HepG2 (cell line): Measurements from ENCODE around the gene ZFYVE27. TPM values are rescaled to one million over a fixed set of nuclear protein-coding genes. Genes with fewer than 3 reads are reported as not detected.

ENCODE experiments used
- HDAC6 ChIP-seq: fragments of 200-600 bp; sonication (generic); IDR thresholded peaks from 2 replicates; pipeline ENCODE4 v1.7.0; 2017; ENCODE audit warnings: mild to moderate bottlenecking, antibody characterized with exemption, low read length, low read depth
- HMG20B ChIP-seq: conservative IDR thresholded peaks from 2 replicates; pipeline ENCODE4 v1.6.1; 2016; ENCODE audit warnings: missing genetic modification reagents, missing compliant biosample characterization
- HNF4G ChIP-seq, 2 experiments: sonication (generic) in 1 of 2; formaldehyde crosslinking in 1 of 2; IDR thresholded peaks; 2 replicates each; pipeline versions ENCODE4 v1.4.0 to v1.6.1; 2011 to 2020; ENCODE audit warnings: borderline replicate concordance in 2 of 2, low read depth in 2 of 2, mild to moderate bottlenecking in 2 of 2, low read length in 1 of 2, missing genetic modification reagents in 1 of 2, moderate library complexity in 1 of 2
- HOXA5 ChIP-seq: sonication (generic); formaldehyde crosslinking; IDR thresholded peaks from 2 replicates; pipeline ENCODE4 v1.4.0; 2020; ENCODE audit warnings: missing genetic modification reagents
- MBD4 ChIP-seq: IDR thresholded peaks from 2 replicates; pipeline ENCODE4 v1.6.1; 2012; ENCODE audit warnings: low read length, inconsistent platforms, borderline replicate concordance
- POGZ ChIP-seq: sonication (generic); formaldehyde crosslinking; IDR thresholded peaks from 2 replicates; pipeline ENCODE4 v1.4.0; 2020; ENCODE audit warnings: mild to moderate bottlenecking, missing genetic modification reagents
- RNF2 ChIP-seq: fragments of 450-650 bp; conservative IDR thresholded peaks from 2 replicates; pipeline ENCODE4 v1.6.1; 2016; ENCODE audit warnings: low read depth
- RXRA ChIP-seq: sonication (generic); formaldehyde crosslinking; IDR thresholded peaks from 2 replicates; pipeline ENCODE4 v1.5.1; 2020; ENCODE audit warnings: missing genetic modification reagents
- SMAD3 ChIP-seq: sonication (generic); formaldehyde crosslinking; IDR thresholded peaks from 2 replicates; pipeline ENCODE4 v1.4.0; 2020; ENCODE audit warnings: missing genetic modification reagents
- TEAD3 ChIP-seq: optimal IDR thresholded peaks from 2 replicates; pipeline ENCODE3; 2016; ENCODE audit warnings: borderline replicate concordance
- TFE3 ChIP-seq: IDR thresholded peaks from 2 replicates; pipeline ENCODE4 v1.6.1; 2016
- TGIF2 ChIP-seq: IDR thresholded peaks from 2 replicates; pipeline ENCODE4 v1.6.1; 2016; ENCODE audit warnings: control low read depth, missing compliant biosample characterization
- ZMAT5 ChIP-seq: sonication (generic); formaldehyde crosslinking; IDR thresholded peaks from 2 replicates; pipeline ENCODE4 v1.5.0; 2020; ENCODE audit warnings: mild to moderate bottlenecking, low read depth, missing genetic modification reagents, borderline replicate concordance
- ZMYM2 ChIP-seq: sonication (generic); formaldehyde crosslinking; IDR thresholded peaks from 2 replicates; pipeline ENCODE4 v1.8.0; 2022; ENCODE audit warnings: mild to moderate bottlenecking, missing genetic modification reagents
- ZNF142 ChIP-seq: sonication (generic); formaldehyde crosslinking; IDR thresholded peaks from 2 replicates; pipeline ENCODE4 v1.4.0; 2020; ENCODE audit warnings: missing genetic modification reagents
- ZNF256 ChIP-seq: sonication (generic); formaldehyde crosslinking; conservative IDR thresholded peaks from 2 replicates; pipeline ENCODE4 v1.4.0; 2020; ENCODE audit warnings: missing genetic modification reagents
- ZNF577 ChIP-seq: sonication (generic); formaldehyde crosslinking; IDR thresholded peaks from 2 replicates; pipeline ENCODE4 v1.4.0; 2020; ENCODE audit warnings: mild to moderate bottlenecking, low read depth, missing genetic modification reagents, borderline replicate concordance
- ZNF891 ChIP-seq: sonication (generic); formaldehyde crosslinking; IDR thresholded peaks from 2 replicates; pipeline ENCODE4 v1.5.0; 2020; ENCODE audit warnings: mild to moderate bottlenecking, missing genetic modification reagents
- polyA plus RNA-seq, 8 experiments: library from polyadenylated mRNA; depleted of rRNA in 3 of 8; stranded (reverse) in 7 of 8; unstranded in 1 of 8; fragments of >200 nt; fragmentation: Illumina TruSeq in 4 of 8; extraction: Trizol in 4 of 8; gene quantifications; 2 replicates each; pipeline versions ENCODE4 v1.2.1 to v1.2.3, GENCODE V29; 2011 to 2016; ENCODE audit warnings: low read depth in 4 of 8, missing spikeins in 1 of 8, mixed read lengths in 1 of 8; ENCODE audit not compliant: insufficient read depth in 1 of 8
- total RNA-seq, 5 experiments: library from RNA; depleted of rRNA; stranded (reverse); fragments of >200 nt; fragmentation: Illumina TruSeq; extraction: Trizol; gene quantifications; 2 replicates each; pipeline ENCODE4 v1.2.3, GENCODE V29; 2016; ENCODE audit warnings: low read depth in 1 of 5
- TF ChIP-seq, protein P1 (sequence below): sonication (generic); formaldehyde crosslinking; IDR thresholded peaks from 2 replicates; pipeline ENCODE4 v1.4.0; 2020; ENCODE audit warnings: mild to moderate bottlenecking, missing genetic modification reagents

The ZFYVE27 gene
- total and polyA plus RNA-seq, 2 of the 13 experiments (the other 11 are each of a cell fraction or from before 2014, with no cell fraction given), result 19.7 to 20.5 TPM

DNA sequence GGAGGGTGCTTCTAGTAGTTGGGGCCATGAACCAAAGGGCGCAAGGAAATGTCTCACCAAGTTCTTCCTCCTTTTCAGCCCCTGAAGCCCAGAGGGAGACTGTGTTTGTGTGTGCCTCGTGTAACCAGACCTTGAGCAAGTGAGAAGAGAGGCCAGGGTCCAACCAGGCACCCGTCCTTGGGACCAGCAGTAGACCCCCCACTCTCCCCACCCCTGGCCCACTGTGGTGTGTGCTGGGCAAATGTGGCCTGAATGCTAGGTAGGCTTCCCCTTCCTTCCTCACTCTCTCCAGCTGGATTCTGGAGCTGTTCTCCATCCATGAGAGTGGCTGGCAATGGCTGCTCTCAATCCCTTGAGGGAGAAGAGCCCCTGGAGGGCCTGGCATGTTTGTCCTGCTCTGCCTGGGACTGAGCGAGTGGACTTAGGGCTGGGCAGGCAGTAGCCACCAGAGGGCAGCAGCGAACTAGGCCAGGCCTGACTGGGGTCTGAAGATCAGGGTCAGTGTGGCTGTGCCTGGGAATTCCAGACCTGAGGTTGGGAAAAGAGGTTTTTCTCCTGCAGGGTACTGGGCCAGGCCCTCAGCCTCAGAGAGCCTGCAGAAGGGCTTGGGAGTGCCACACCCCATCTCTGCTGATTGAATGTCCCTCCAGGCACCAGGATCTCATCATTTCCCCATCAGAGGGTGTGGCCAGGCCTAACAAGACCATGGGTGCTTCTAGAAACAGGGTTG, 22.4 kb downstream of the ZFYVE27 start (continued):
- TF ChIP-seq TEAD3, result peak; percentile 83
- no peak for TF ChIP-seq ZMYM2 (CRISPR knock-in tag)
- no peak for TF ChIP-seq ZNF577 (CRISPR knock-in tag)
- no peak for TF ChIP-seq TGIF2 (CRISPR knock-in tag)
- TF ChIP-seq ZNF142 (CRISPR knock-in tag), result no peak
- no peak for TF ChIP-seq ZNF891 (CRISPR knock-in tag)
- TF ChIP-seq HDAC6, result no peak
- TF ChIP-seq, protein P1, sequence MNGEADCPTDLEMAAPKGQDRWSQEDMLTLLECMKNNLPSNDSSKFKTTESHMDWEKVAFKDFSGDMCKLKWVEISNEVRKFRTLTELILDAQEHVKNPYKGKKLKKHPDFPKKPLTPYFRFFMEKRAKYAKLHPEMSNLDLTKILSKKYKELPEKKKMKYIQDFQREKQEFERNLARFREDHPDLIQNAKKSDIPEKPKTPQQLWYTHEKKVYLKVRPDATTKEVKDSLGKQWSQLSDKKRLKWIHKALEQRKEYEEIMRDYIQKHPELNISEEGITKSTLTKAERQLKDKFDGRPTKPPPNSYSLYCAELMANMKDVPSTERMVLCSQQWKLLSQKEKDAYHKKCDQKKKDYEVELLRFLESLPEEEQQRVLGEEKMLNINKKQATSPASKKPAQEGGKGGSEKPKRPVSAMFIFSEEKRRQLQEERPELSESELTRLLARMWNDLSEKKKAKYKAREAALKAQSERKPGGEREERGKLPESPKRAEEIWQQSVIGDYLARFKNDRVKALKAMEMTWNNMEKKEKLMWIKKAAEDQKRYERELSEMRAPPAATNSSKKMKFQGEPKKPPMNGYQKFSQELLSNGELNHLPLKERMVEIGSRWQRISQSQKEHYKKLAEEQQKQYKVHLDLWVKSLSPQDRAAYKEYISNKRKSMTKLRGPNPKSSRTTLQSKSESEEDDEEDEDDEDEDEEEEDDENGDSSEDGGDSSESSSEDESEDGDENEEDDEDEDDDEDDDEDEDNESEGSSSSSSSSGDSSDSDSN (CRISPR knock-in tag), result no peak; the same call in 1 of the 2 replicates
- TF ChIP-seq RNF2, result no peak
- TF ChIP-seq HMG20B (CRISPR knock-in tag), result no peak
- peak; percentile 41; the same call in 1 of the 2 replicates for TF ChIP-seq RXRA
- TF ChIP-seq HNF4G (IDR thresholded peaks at IDR 0.05; ENCODE audit: borderline replicate concordance, low read depth, low read length), result peak; percentile 61; the same call in 1 of the 2 replicates
- TF ChIP-seq HNF4G (CRISPR knock-in tag; IDR thresholded peaks at IDR 0.05; ENCODE audit: borderline replicate concordance, low read depth), result 0 out of 2 replicates have a peak, but pooled peaks have one; percentile 42
- TF ChIP-seq MBD4, result no peak
- no peak for TF ChIP-seq HOXA5 (CRISPR knock-in tag)
- no peak for TF ChIP-seq TFE3
- peak; percentile 64; the same call in 1 of the 2 replicates for TF ChIP-seq SMAD3 (CRISPR knock-in tag)
- TF ChIP-seq ZMAT5, result no peak
- TF ChIP-seq ZNF256 (CRISPR knock-in tag), result no peak
- TF ChIP-seq POGZ (CRISPR knock-in tag), result no peak
